Activated CD4-positive, alpha-beta memory T cell treated with anti-CD3 and anti-CD28 coated beads for 36 hours (primary cell): ENCODE measurements around the gene NCLN. TPM values are rescaled to one million over a fixed set of nuclear protein-coding genes. Genes with fewer than 3 reads are reported as not detected.

Experiments
- CTCF ChIA-PET: fragments of 350-600 bp; sonication (Branson Sonifier 250); formaldehyde crosslinking; loops from one replicate; lab custom pipeline; 2021; ENCODE audit warnings: antibody characterized with exemption, inconsistent platforms; lab: Charles Lee
- POLR2A ChIA-PET: fragments of 350-600 bp; sonication (Branson Sonifier 250); formaldehyde crosslinking; loops from one replicate; lab custom pipeline; 2021; ENCODE audit warnings: antibody characterized with exemption; lab: Charles Lee
- DNase-seq: peaks from one replicate; pipeline ENCODE4 v3.0.0-alpha.2; 2020
- H3K27ac Mint-ChIP-seq: one replicate; pipeline ENCODE4 v1.8.0; 2021; ENCODE audit warnings: mixed read lengths
- H3K27me3 Mint-ChIP-seq: one replicate; pipeline ENCODE4 v1.8.0; 2021; ENCODE audit warnings: mixed read lengths
- H3K36me3 Mint-ChIP-seq: one replicate; pipeline ENCODE4 v1.8.0; 2021; ENCODE audit warnings: mixed read lengths
- H3K4me1 Mint-ChIP-seq: one replicate; pipeline ENCODE4 v1.8.0; 2021; ENCODE audit warnings: low read depth, mixed read lengths
- H3K4me3 Mint-ChIP-seq: one replicate; pipeline ENCODE4 v1.8.0; 2021; ENCODE audit warnings: mild to moderate bottlenecking, mixed read lengths
- H3K9me3 Mint-ChIP-seq: one replicate; pipeline ENCODE4 v1.8.0; 2021; ENCODE audit warnings: mixed read lengths
- intact Hi-C: fragments of 100-400 bp; cut with micrococcal nuclease; formaldehyde crosslinking; loops from one replicate; pipeline ENCODE4 v1.15.1; 2023
- total RNA-seq, 2 experiments: library from RNA; stranded (reverse); gene quantifications; one replicate each; pipeline ENCODE4 v1.2.3, GENCODE V29; 2021

NCLN gene, protein sequence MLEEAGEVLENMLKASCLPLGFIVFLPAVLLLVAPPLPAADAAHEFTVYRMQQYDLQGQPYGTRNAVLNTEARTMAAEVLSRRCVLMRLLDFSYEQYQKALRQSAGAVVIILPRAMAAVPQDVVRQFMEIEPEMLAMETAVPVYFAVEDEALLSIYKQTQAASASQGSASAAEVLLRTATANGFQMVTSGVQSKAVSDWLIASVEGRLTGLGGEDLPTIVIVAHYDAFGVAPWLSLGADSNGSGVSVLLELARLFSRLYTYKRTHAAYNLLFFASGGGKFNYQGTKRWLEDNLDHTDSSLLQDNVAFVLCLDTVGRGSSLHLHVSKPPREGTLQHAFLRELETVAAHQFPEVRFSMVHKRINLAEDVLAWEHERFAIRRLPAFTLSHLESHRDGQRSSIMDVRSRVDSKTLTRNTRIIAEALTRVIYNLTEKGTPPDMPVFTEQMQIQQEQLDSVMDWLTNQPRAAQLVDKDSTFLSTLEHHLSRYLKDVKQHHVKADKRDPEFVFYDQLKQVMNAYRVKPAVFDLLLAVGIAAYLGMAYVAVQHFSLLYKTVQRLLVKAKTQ
- total RNA-seq = 10 to 100 TPM; 47.0 to 50.9 TPM

DNA sequence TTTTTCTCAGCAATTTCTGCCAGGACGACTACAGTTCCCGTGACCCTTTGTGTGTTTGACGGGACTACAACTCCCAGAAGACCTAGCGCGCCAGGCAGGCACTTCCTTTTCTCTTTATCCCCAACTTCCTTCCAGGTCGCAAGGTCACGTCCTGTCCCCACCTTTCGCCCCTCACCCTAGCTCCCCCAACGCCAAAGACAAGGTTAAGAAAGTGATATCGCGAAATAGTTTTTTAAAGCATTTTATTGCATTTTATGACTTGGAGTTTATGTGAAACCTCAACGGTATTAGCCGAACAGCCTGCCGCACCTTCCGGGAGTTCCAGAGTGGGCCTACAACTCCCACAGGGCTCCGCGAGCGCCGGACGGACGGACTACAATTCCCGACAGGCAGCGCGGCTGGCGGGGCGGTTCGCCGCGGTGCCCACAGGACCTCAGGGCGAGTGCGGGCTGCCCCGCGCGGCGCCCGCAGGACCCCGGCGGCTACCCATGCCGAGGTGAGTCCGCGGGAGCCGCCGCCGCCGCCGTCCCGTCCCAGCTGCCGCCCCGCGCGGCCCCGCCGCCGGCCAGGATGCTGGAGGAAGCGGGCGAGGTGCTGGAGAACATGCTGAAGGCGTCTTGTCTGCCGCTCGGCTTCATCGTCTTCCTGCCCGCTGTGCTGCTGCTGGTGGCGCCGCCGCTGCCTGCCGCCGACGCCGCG is at the start of gene NCLN:
NCLN (plus strand) TSS at position 470 of the 699 bp plus-strand sequence; CDS start at position 571, 101 bp downstream.
- intact Hi-C loops = loop anchor here (1.0 to 2.0 kb wide), 3 partner anchors 31 to 402 kb away; partner anchors contain the start of gene SGTA
- ChIA-PET POLR2A (interaction anchor here (1.0 kb wide), 1 partner anchor 41 kb away, joined by 4 read pairs; no protein-coding TSS in a partner anchor), CTCF (interaction anchor here (0.8 to 1.7 kb wide), 2 partner anchors 77 to 119 kb away, joined by 3 to 5 read pairs; no protein-coding TSS in a partner anchor)
- H3K36me3 Mint-ChIP-seq = peaks cover 14% of the 10 kb centered on the region
- H3K9me3 Mint-ChIP-seq = no peaks in the 10 kb centered on the region
- peak within 1 kb of the TSS; percentile 99 for H3K27ac Mint-ChIP-seq
- H3K4me1 Mint-ChIP-seq = peaks cover 56% of the 10 kb centered on the region
- no peaks in the 10 kb centered on the region for H3K27me3 Mint-ChIP-seq
- peak; percentile 94 for DNase-seq
- peak within 1 kb of the TSS; percentile 97 for H3K4me3 Mint-ChIP-seq

DNA sequence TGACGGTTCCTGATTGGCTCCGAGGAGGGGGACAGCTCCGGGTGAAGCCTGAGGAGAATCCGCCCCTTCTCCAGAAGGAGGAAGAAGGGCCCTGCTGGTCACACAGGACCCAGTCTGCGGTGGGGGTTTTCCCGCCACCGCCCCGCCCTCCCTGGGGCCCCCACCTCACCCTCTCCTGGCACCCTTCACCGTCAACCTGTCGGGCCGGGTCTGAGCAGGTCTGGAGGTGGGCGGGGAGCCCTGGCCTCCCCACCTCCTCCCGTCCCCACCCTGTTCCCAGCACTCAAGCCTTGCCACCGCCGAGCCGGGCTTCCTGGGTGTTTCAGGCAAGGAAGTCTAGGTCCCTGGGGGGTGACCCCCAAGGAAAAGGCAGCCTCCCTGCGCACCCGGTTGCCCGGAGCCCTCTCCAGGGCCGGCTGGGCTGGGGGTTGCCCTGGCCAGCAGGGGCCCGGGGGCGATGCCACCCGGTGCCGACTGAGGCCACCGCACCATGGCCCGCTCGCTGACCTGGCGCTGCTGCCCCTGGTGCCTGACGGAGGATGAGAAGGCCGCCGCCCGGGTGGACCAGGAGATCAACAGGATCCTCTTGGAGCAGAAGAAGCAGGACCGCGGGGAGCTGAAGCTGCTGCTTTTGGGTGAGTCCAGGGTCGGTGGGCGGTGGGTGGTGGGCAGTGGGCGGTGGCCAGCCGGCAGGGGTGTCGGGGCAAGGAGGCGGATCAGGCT is 49.6 kb upstream of the NCLN start, which contains the start of gene GNA15:
GNA15 (plus strand) TSS at position 73 of the 723 bp plus-strand sequence; CDS start at position 491, 418 bp downstream.
- CTCF ChIA-PET = interaction anchor here (0.7 to 8.4 kb wide), 8 partner anchors 8 to 41 kb away, joined by 3 to 59 read pairs (median 4); no protein-coding TSS in a partner anchor
- H3K4me3 Mint-ChIP-seq = peak within 1 kb of the TSS; percentile 80
- H3K4me1 Mint-ChIP-seq = peaks cover 41% of the 10 kb centered on the region
- POLR2A ChIA-PET = no interaction called here
- peak; percentile 80 for DNase-seq
- no peaks in the 10 kb centered on the region for H3K27me3 Mint-ChIP-seq
- no peaks in the 10 kb centered on the region for H3K9me3 Mint-ChIP-seq
- intact Hi-C loops = no loop called here
- H3K36me3 Mint-ChIP-seq = peaks cover 13% of the 10 kb centered on the region
- peak within 1 kb of the TSS; percentile 69 for H3K27ac Mint-ChIP-seq

DNA sequence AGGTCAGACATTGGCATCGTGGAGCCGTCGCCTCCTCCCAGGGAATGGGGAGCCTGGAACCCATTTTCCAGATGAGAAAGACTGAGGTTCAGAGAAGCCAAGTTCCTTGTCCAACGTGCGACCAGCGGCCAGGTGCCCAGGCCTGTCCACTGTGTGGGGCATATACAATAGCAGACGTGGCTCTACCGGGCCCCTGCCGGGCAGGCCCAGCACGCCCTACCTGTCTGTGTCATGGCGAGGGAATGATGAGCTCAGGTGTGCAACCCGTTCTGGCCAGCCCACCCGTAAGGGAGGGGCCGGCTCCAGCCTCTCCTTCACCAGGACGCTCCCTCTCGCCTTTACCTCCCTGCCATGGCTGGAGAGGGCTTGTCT is 49.1 kb upstream of the NCLN start:
- POLR2A ChIA-PET = no interaction called here
- Mint-ChIP-seq H3K4me3 (peak overlapping the region; percentile 80), H3K27ac (peak overlapping the region; percentile 69), H3K9me3 (no peaks in the 10 kb centered on the region), H3K36me3 (peaks cover 13% of the 10 kb centered on the region), H3K27me3 (no peaks in the 10 kb centered on the region), H3K4me1 (peaks cover 46% of the 10 kb centered on the region)
- DNase-seq = no peak
- intact Hi-C loops = no loop called here
- CTCF ChIA-PET = interaction anchor here (0.7 to 8.4 kb wide), 4 partner anchors 8 to 40 kb away, joined by 3 to 59 read pairs (median 8); no protein-coding TSS in a partner anchor

GRCh38 chr19:3137119-3137518 is 48.6 kb upstream of the NCLN start:
- DNase-seq = no peak
- H3K4me1 Mint-ChIP-seq = peaks cover 50% of the 10 kb centered on the region
- peaks cover 13% of the 10 kb centered on the region for H3K36me3 Mint-ChIP-seq
- no peaks in the 10 kb centered on the region for H3K9me3 Mint-ChIP-seq
- CTCF ChIA-PET = interaction anchor here (0.7 to 8.4 kb wide), 4 partner anchors 9 to 40 kb away, joined by 3 to 59 read pairs (median 8); no protein-coding TSS in a partner anchor
- H3K4me3 Mint-ChIP-seq = peak overlapping the region; percentile 80
- no peaks in the 10 kb centered on the region for H3K27me3 Mint-ChIP-seq
- POLR2A ChIA-PET = no interaction called here
- H3K27ac Mint-ChIP-seq = peak overlapping the region; percentile 69
- intact Hi-C loops = no loop called here

DNA sequence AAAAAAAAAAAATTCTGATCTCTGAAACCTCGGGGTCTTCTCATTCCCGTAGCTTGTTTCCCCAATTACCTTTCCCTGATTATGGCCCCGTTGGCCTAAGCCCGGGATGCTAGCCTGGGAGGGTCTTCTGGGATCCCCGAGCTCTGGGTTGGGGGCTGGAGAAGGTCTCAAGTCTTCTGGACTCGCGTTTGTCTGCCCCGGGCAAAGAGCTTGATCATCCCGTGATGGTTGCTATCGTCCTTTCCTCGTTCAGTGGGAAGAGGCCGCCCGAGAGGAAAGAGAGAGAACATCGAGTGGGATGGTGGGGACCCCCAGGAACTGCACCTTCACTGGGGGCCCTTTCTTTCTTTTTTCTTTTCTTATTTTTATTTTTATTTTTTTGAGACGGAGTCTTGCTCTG is 47.5 kb upstream of the NCLN start:
- Mint-ChIP-seq H3K27me3 (no peaks in the 10 kb centered on the region), H3K4me3 (no peak overlapping the region), H3K36me3 (peaks cover 16% of the 10 kb centered on the region), H3K4me1 (peaks cover 50% of the 10 kb centered on the region), H3K27ac (no peak overlapping the region), H3K9me3 (no peaks in the 10 kb centered on the region)
- intact Hi-C loops = no loop called here
- CTCF ChIA-PET = interaction anchor here (1.0 to 8.4 kb wide), 3 partner anchors 9 to 29 kb away, joined by 5 to 59 read pairs (median 13); no protein-coding TSS in a partner anchor
- DNase-seq = no peak
- POLR2A ChIA-PET = no interaction called here

GRCh38 chr19:3140667-3141038 is 45.1 kb upstream of the NCLN start:
- Mint-ChIP-seq H3K27ac (peak overlapping the region; percentile 57), H3K9me3 (no peaks in the 10 kb centered on the region), H3K27me3 (no peaks in the 10 kb centered on the region), H3K36me3 (peaks cover 16% of the 10 kb centered on the region), H3K4me3 (peak overlapping the region; percentile 27), H3K4me1 (peaks cover 36% of the 10 kb centered on the region)
- ChIA-PET POLR2A (interaction anchor here (1.0 kb wide), 1 partner anchor 9 kb away, joined by 3 read pairs; no protein-coding TSS in a partner anchor), CTCF (interaction anchor here (1.3 to 8.4 kb wide), 2 partner anchors 12 to 37 kb away, joined by 5 to 59 read pairs; no protein-coding TSS in a partner anchor)
- intact Hi-C loops = loop anchor here (2.0 kb wide), 1 partner anchor 14 kb away; no protein-coding TSS in a partner anchor
- DNase-seq = peak; percentile 38

DNA sequence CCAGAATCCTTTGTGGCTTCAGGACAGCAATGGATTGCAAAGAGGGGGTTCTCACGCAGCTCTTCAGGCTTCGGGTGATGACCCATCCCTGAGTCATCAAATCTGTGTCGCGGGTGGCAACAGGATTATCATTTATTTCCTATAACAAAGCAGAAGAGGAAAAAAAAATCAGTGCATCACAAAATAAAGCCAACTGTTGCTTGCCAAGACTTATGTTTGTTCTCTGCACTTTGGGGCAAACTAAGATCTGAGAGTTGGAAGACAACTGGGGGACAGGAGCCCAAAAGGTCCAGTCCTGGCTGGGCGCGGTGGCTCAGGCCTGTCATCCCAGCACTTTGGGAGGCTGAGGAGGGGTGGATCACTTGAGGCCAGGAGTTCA is 43.4 kb upstream of the NCLN start:
- no peaks in the 10 kb centered on the region for H3K27me3 Mint-ChIP-seq
- H3K4me3 Mint-ChIP-seq = peak overlapping the region; percentile 23
- no peaks in the 10 kb centered on the region for H3K9me3 Mint-ChIP-seq
- H3K36me3 Mint-ChIP-seq = peaks cover 18% of the 10 kb centered on the region
- peaks cover 38% of the 10 kb centered on the region for H3K4me1 Mint-ChIP-seq
- H3K27ac Mint-ChIP-seq = peak overlapping the region; percentile 57
- intact Hi-C loops = loop anchor here (1.0 kb wide), 1 partner anchor 9 kb away; no protein-coding TSS in a partner anchor
- DNase-seq = peak; percentile 77
- CTCF ChIA-PET = interaction anchor here (0.9 to 8.4 kb wide), 3 partner anchors 14 to 66 kb away, joined by 3 to 59 read pairs (median 10); no protein-coding TSS in a partner anchor
- POLR2A ChIA-PET = interaction anchor here (0.7 to 1.0 kb wide), 2 partner anchors 9 to 22 kb away, joined by 3 read pairs; no protein-coding TSS in a partner anchor

GRCh38 chr19:3142781-3143337 is 42.9 kb upstream of the NCLN start:
- Mint-ChIP-seq H3K36me3 (peaks cover 18% of the 10 kb centered on the region), H3K27ac (peak overlapping the region; percentile 57), H3K9me3 (no peaks in the 10 kb centered on the region), H3K4me1 (peaks cover 38% of the 10 kb centered on the region), H3K4me3 (peak overlapping the region; percentile 1), H3K27me3 (no peaks in the 10 kb centered on the region)
- no peak for DNase-seq
- ChIA-PET CTCF (interaction anchor here (0.9 to 8.4 kb wide), 5 partner anchors 9 to 67 kb away, joined by 3 to 59 read pairs (median 4); no protein-coding TSS in a partner anchor), POLR2A (interaction anchor here (0.7 kb wide), 1 partner anchor 10 kb away, joined by 4 read pairs; no protein-coding TSS in a partner anchor)
- intact Hi-C loops = loop anchor here (1.0 kb wide), 1 partner anchor 10 kb away; no protein-coding TSS in a partner anchor

- Mint-ChIP-seq H3K27me3 (no peaks in the 10 kb centered on the region), H3K27ac (no peak overlapping the region)
- POLR2A ChIA-PET = no interaction called here
These were observed 39.6 kb upstream of the NCLN start for GRCh38 chr19:3145909-3146676.

DNA sequence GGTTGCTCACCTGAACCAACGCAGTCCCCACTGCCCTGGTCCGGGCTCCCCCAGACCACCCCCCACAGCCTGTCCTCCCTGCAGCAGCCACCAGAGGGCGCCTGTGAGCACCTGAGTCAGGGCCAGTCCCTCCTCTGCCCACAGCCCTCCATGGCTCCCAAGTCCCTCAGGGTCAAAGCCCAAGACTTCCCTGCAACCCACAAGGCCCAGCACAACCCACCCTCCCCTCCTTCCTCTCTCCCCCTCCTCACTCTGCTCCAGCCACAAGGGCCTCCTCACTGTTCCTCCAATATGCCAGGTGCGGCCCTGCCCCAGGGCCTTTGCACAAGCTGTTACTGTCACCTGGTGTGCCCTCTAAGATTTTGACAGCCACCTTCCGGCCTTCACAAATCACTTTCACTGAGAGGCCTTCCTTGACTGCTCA is 39.0 kb upstream of the NCLN start:
- no peak overlapping the region for H3K27ac Mint-ChIP-seq
- DNase-seq = peak; percentile 79
- no peak overlapping the region for H3K4me3 Mint-ChIP-seq
- no peaks in the 10 kb centered on the region for H3K9me3 Mint-ChIP-seq
- intact Hi-C loops = loop anchor here (1.0 kb wide), 1 partner anchor 17 kb away; no protein-coding TSS in a partner anchor
- H3K27me3 Mint-ChIP-seq = no peaks in the 10 kb centered on the region
- peaks cover 18% of the 10 kb centered on the region for H3K36me3 Mint-ChIP-seq
- H3K4me1 Mint-ChIP-seq = peaks cover 24% of the 10 kb centered on the region
- CTCF ChIA-PET = interaction anchor here (0.9 to 3.6 kb wide), 10 partner anchors 9 to 111 kb away, joined by 3 to 33 read pairs (median 6); partner anchors contain the start of gene GNA15
- POLR2A ChIA-PET = no interaction called here

More at GRCh38 chr19:3145909-3146676, 39.6 kb upstream of the NCLN start:
- Mint-ChIP-seq H3K36me3 (peaks cover 18% of the 10 kb centered on the region), H3K9me3 (no peaks in the 10 kb centered on the region), H3K4me3 (no peak overlapping the region), H3K4me1 (peaks cover 29% of the 10 kb centered on the region)
- intact Hi-C loops = loop anchor here (1.0 kb wide), 1 partner anchor 17 kb away; no protein-coding TSS in a partner anchor
- DNase-seq = no peak
- CTCF ChIA-PET = interaction anchor here (0.9 to 3.6 kb wide), 9 partner anchors 8 to 110 kb away, joined by 3 to 33 read pairs (median 6); partner anchors contain the start of gene GNA15
